ENCODE data around the gene SLC25A22. TPM values are rescaled to one million over a fixed set of nuclear protein-coding genes. Genes with fewer than 3 reads are reported as not detected.

SLC25A22 gene
- polyA plus RNA-seq, 1 donor (not counting 4 experiments of a cell fraction or from before 2014, with no cell fraction given), result 13.5 TPM

GRCh38 chr11:826836-827145 is 28.7 kb upstream of the SLC25A22 start:
- Histone ChIP-seq H3K27ac (ENCODE audit: control insufficient read depth, insufficient read depth, low read length) (no peak overlapping the region), H3K27me3 (ENCODE audit: control insufficient read depth, extremely low read depth, insufficient read depth, low read length) (peaks cover 50% of the 10 kb centered on the region), H3K4me2 (ENCODE audit: control insufficient read depth, extremely low read depth, insufficient read depth, low read depth, low read length) (peak overlapping the region; percentile 60), H3K36me3 (ENCODE audit: control insufficient read depth in 2 of 2, extremely low read depth in 1 of 2, insufficient read depth in 2 of 2, low read length in 2 of 2) (peaks cover 0 to 8% of the 10 kb centered on the region in 2 experiments), H3K4me3 (ENCODE audit: control insufficient read depth in 2 of 3, extremely low read depth in 1 of 3, insufficient read depth in 2 of 3, low read depth in 1 of 3, low read length in 3 of 3) (peak overlapping the region in 2 of 3 experiments; percentile 29 to 34), H2AFZ (ENCODE audit: control insufficient read depth, low read length) (no peak overlapping the region), H3K9me1 (ENCODE audit: control insufficient read depth, extremely low read depth, insufficient read depth, low read length) (no peaks in the 10 kb centered on the region), H4K20me1 (ENCODE audit: control insufficient read depth, extremely low read depth, insufficient read depth, low read length) (no peaks in the 10 kb centered on the region), H3K79me2 (ENCODE audit: control insufficient read depth, insufficient read depth, low read length) (no peaks in the 10 kb centered on the region), H3K4me1 (ENCODE audit: control insufficient read depth, extremely low read depth, insufficient read depth, low read length) (peaks cover 27% of the 10 kb centered on the region), H3K9me3 (ENCODE audit: control insufficient read depth, low read depth, low read length) (no peaks in the 10 kb centered on the region), H3K9ac (ENCODE audit: control insufficient read depth, extremely low read depth, insufficient read depth, low read length) (no peak overlapping the region)
- no peak for FAIRE-seq
- no peak for TF ChIP-seq CTCF (optimal IDR thresholded peaks at IDR 0.05 in 1 of 3, IDR thresholded peaks at IDR 0.05 in 1 of 3, conservative IDR thresholded peaks at IDR 0.05 in 1 of 3; ENCODE audit: extremely low read depth in 1 of 3, insufficient read depth in 2 of 3, low read length in 3 of 3)
- no peak for TF ChIP-seq EZH2 (IDR thresholded peaks at IDR 0.05; ENCODE audit: low read length)
- dilution Hi-C loops (cut with MboI; ENCODE audit: extremely low pct_ligation_motif_present, low sequenced_read_pairs), result no loop called here
- no peak for DNase-seq (ENCODE audit: low read depth, low spot score)

GRCh38 chr11:826227-826621 is 28.1 kb upstream of the SLC25A22 start:
- no peak for FAIRE-seq
- H3K9ac ChIP-seq (ENCODE audit: control insufficient read depth, extremely low read depth, insufficient read depth, low read length), result no peak overlapping the region
- H3K9me1 ChIP-seq (ENCODE audit: control insufficient read depth, extremely low read depth, insufficient read depth, low read length), result peaks cover under 1% of the 10 kb centered on the region
- peaks cover 0 to 8% of the 10 kb centered on the region in 2 experiments for H3K36me3 ChIP-seq (ENCODE audit: control insufficient read depth in 2 of 2, extremely low read depth in 1 of 2, insufficient read depth in 2 of 2, low read length in 2 of 2)
- no peak overlapping the region for H2AFZ ChIP-seq (ENCODE audit: control insufficient read depth, low read length)
- no peak overlapping the region for H3K4me3 ChIP-seq (ENCODE audit: control insufficient read depth in 2 of 3, extremely low read depth in 1 of 3, insufficient read depth in 2 of 3, low read depth in 1 of 3, low read length in 3 of 3)
- H3K27ac ChIP-seq (ENCODE audit: control insufficient read depth, insufficient read depth, low read length), result no peak overlapping the region
- no peaks in the 10 kb centered on the region for H4K20me1 ChIP-seq (ENCODE audit: control insufficient read depth, extremely low read depth, insufficient read depth, low read length)
- H3K27me3 ChIP-seq (ENCODE audit: control insufficient read depth, extremely low read depth, insufficient read depth, low read length), result peaks cover 50% of the 10 kb centered on the region
- dilution Hi-C loops (cut with MboI; ENCODE audit: extremely low pct_ligation_motif_present, low sequenced_read_pairs), result no loop called here
- H3K4me1 ChIP-seq (ENCODE audit: control insufficient read depth, extremely low read depth, insufficient read depth, low read length), result peaks cover 26% of the 10 kb centered on the region
- peaks cover under 1% of the 10 kb centered on the region for H3K79me2 ChIP-seq (ENCODE audit: control insufficient read depth, insufficient read depth, low read length)
- H3K4me2 ChIP-seq (ENCODE audit: control insufficient read depth, extremely low read depth, insufficient read depth, low read depth, low read length), result no peak overlapping the region
- no peaks in the 10 kb centered on the region for H3K9me3 ChIP-seq (ENCODE audit: control insufficient read depth, low read depth, low read length)
- TF ChIP-seq CTCF (optimal IDR thresholded peaks at IDR 0.05 in 1 of 3, IDR thresholded peaks at IDR 0.05 in 1 of 3, conservative IDR thresholded peaks at IDR 0.05 in 1 of 3; ENCODE audit: extremely low read depth in 1 of 3, insufficient read depth in 2 of 3, low read length in 3 of 3) (no peak), EZH2 (IDR thresholded peaks at IDR 0.05; ENCODE audit: low read length) (no peak)
- no peak for DNase-seq (ENCODE audit: low read depth, low spot score)
